Renal cortical epithelial cell (primary cell): ENCODE data around the gene CAMLG. TPM values are rescaled to one million over a fixed set of nuclear protein-coding genes. Genes with fewer than 3 reads are reported as not detected.
"Not testable (repeated sequence)": the region's sequence is repeated elsewhere in the genome, so short reads cannot be mapped to it uniquely, and the experiment has no call there.

Experiments
- DNase-seq: peaks from one replicate; pipeline ENCODE4 v3.0.0-alpha.2; 2011; ENCODE audit warnings: low read depth
- total RNA-seq: library from RNA; depleted of rRNA; stranded (reverse); fragments of >200 nt; gene quantifications from 2 replicates; pipeline ENCODE4 v1.2.3, GENCODE V29; 2014

The CAMLG gene
- total RNA-seq, result 27.8 and 34.9 TPM in 2 replicates

DNA sequence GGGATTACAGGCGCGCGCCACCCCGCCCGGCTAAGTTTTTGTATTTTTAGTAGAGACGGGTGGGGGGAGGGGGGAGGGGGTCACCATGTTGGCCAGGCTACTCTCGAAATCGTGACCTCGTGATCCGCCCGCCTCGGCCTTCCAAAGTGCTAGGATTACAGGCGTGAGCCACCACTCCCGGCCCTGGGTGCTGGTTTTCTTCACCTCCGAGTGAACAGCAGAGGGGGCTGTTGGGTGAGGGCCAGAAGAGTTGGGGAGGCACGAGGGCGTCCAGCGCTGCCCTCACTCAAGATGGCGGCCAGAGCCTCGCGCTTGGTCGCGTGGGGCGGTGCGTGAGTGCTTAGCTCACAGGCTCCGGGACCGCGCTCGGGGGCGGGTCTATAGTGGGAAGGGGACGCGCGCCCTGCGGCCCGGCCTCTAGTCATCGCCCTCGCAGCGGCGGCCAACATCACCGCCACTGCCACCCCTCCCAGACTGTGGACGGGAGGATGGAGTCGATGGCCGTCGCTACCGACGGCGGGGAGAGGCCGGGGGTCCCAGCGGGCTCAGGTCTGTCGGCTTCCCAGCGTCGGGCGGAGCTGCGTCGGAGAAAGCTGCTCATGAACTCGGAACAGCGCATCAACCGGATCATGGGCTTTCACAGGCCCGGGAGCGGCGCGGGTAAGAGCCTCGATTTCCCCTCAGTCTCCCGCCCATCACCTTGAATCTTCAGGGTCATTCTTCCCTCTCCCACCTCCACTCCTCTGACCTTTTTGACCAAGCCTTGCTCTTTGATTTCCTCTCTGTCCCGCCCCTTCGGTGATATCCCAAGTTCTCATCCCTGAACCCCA is at the start of gene CAMLG:
Gene CAMLG, plus strand, starts transcription at position 416 of the 830 bp plus-strand sequence. Its CDS starts 73 bp downstream, at position 489.
- peak; percentile 91 for DNase-seq

DNA sequence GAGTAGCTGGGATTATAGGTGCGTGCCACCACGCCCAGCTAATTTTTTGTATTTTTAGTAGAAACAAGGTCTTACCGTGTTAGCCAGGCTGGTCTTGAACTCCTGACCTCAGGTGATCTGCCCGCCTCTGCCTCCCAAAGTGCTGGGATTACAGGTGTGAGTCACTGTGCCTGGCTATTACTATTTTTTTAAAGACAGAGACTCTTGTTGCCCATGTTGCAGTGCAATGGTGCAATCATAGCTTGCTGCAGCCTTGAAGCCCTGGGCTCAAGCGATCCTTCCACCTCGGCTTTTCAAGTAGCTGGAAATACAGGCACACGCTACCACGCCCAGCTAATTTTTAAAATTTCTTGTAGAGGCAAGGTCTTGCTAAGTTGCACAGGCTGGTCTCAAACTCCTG is 48.2 kb upstream of the CAMLG start:
- DNase-seq, result not testable (repeated sequence)

DNA sequence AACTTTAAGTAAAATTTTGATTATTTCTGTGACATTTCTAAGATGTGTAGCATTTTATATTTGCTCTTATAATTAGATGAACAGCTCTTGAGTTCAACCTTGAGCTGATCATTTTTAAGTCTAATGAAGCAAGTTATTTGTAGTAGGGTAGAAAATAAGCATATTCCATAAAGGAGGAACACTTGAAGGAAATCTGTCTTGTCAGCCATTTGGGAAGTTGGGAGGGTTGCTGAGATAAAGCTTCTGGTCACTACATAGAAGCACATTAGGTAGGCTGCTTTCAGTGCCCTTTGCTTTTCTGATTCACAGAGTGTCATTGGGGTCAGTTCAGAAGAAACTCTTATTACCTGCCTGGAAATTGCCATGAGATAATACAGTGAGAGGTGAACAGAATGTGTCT is 45.6 kb upstream of the CAMLG start:
- no peak for DNase-seq

DNA sequence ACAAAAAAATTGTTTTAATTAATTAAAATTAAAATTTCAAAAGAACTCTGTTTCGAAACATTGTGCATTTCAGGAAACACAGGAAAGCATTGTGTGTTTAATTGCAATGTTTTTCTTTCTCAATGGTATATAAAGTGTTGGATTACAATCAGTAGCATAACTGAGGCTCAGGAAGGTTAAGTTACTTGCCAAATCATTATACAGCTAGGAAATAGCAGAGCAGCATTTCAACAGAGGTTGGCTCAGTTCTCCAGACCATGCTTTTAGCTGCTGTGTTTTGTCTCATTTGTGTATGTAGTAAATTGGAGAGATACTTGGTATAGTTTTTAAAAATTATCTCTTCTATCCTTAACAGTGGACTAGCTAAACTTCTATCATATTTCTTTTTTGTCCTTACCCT is 30.0 kb upstream of the CAMLG start:
- peak; percentile 7 for DNase-seq

DNA sequence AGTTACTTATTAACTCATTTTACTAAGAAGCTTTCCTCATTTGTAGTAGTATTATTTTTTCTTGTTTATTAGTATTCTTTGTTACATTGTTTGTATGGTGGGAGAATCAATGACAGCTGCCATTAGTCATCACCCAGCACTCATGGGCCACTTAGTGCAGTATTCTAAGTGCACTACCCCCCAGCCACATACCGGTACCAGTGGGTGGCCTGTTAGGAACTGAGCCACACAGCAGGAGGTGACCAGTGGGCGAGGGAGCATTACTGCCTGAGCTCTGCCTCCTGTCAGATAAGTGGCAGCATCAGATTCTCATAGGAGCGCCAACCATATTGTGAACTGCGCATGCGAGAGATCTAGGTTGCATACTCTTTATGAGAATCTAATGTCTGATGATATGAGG is 24.2 kb upstream of the CAMLG start:
- no peak for DNase-seq

DNA sequence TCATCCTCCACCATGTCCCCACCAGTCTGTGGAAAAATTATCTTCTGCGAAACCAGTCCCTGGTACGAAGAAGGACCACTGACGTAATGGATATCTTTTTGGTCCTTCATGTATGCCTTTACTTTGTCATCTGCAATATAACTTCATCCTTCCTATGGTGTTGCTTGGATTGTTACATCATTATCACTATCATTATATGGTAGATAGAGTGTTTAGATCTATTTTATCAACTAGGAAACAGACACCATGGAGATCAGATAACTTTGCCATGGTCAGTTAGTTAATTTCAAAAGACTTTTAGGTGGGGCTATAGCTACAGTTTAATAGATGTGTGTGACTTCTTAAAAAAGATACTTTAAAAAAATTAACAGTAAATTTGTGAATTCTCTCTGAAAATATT is 23.8 kb upstream of the CAMLG start:
- DNase-seq, result no peak

DNA sequence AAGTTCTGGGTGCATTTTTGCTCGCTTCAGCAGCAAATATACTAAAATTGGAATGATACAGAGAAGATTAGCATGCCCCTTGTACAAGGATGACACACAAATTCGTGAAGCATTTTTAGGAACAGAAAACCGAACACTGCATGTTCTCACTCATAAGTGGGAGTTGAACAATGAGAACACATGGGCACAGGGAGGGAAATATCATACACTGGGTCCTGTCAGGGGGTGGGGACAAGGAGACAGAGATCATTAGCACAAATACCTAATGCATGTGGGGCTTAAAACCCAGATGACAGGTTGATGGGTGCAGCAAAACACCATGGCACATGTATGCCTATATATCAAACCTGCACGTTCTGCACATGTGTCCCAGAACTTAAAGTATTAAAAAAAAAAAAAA is 22.9 kb upstream of the CAMLG start:
- DNase-seq, result not testable (repeated sequence)

DNA sequence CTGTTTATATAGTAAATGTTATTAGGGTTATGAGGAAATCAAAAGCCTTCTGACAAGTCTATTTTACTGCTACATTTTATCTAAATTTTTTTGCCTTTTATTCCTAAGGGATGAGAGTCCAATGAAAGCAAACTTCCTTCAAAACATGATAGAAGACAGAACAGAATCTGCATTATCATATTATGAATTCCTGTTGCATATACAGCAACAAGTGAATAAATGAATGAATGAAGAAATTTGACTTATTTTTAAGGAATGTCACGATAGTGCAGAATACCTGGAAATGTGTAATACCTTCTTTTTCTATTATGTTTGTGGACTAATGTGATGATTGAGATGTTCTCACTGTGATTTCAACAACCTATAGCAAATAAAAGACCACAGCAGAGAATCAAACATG is 13.5 kb upstream of the CAMLG start:
- DNase-seq, result no peak

DNA sequence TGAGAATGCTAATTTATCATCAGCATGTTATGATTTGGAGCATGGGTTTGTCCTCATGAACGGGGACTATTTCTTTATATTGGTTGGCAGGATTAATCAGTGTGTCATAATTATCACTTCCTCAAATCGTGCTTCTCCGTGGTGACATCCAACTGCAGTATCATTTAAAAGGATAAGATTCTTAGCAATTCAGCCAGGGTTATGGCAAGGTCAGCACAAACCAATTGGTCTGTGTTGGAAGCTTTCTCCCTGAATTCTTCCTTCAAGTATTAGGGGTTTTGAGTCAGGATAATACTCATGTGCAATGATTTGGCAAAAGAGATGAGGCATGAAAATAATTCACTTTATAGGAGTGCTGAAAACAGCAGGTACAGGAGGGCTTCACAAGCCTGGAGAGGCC is 5.5 kb upstream of the CAMLG start:
- no peak for DNase-seq

DNA sequence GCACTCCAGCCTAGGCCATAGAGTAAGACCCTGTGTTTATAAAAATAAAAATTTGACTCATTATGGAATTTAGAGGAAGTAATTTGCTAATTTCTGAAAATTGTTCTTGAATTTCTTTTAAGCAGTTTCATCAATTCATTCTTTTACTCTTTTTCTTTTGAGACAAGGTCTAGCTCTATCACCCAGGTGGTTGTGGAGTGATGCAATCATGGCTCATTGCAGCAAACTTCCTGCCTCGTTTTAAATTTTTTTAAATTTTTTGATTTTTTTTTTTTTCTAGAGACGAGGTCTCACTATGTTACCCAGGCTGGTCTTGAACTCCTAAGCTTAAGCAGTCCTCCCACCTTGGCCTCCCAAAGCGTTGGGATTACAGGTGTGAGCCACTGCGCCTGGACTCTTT is 3.1 kb upstream of the CAMLG start:
- DNase-seq, result no peak

DNA sequence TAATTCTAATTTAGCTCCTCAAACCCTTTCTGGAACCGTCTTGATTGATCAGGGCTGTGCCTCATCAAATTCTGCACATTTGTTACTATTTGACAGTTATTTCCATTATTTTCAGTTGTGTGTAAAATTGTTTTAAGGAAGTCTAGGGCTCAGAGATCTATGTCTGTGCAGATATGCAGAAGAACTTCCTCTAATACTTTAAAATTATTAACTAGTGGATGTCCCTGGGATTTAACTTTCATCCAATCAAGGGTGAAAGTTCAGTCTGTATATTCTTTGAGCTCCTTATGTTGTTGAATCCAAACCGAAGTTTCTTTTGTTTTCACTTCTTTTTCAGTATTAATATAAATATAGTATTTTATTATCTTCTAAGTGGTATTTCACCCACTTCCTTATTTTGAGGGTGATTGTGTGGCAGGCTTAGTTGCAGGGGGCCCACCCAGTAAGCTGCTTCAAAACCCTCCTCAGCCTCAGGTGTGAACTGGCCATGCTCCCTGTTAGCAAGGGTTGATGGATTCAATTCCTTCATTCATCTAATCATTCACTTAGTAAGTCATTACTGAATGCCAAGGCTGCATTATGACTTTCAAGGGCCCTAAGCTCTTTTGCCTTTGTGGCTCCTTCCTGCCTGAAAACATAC is 2.1 kb upstream of the CAMLG start:
- DNase-seq, result peak; percentile 45

DNA sequence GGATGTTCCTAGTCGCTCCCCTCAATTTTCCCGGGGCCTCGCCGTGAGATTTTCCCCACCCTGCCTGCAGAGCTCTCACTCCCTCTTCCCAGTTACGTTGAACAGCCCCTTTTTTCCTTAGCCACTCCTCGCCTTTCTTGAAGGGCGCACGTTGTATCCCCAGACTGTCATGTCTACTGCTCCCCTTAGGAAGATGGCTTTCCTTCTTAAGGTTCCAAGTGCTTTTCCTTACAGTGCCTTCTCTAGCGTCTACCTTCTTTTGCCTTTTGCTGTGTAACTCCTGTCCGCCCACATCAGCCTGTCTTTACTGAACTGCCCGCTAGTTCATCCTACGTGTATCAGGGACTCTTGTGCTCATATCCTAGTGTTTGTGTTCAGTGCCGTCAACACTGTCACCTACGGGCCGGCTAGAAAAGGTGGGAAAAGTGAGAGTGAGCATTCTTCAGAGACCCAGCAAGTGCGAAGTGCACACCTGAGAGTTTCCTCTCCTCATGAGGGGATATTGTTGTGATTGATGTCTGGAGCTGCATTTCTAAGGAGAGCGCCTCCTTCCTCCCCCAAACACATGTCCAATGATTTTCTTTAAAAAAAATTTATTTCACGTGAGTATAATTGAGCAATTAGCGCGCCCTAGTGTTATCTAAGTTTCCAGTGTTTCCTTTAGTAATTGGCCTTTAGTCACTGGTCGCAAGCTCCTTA is 764 bp downstream of the CAMLG start:
- peak; percentile 59 for DNase-seq

DNA sequence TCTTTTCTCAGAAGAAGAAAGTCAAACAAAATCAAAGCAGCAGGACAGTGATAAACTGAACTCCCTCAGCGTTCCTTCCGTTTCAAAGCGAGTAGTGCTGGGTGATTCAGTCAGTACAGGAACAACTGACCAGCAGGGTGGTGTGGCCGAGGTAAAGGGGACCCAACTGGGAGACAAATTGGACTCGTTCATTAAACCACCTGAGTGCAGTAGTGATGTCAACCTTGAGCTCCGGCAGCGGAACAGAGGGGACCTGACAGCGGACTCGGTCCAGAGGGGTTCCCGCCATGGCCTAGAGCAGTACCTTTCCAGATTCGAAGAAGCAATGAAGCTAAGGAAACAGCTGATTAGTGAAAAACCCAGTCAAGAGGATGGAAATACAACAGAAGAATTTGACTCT is 2.7 kb downstream of the CAMLG start:
- DNase-seq, result no peak

DNA sequence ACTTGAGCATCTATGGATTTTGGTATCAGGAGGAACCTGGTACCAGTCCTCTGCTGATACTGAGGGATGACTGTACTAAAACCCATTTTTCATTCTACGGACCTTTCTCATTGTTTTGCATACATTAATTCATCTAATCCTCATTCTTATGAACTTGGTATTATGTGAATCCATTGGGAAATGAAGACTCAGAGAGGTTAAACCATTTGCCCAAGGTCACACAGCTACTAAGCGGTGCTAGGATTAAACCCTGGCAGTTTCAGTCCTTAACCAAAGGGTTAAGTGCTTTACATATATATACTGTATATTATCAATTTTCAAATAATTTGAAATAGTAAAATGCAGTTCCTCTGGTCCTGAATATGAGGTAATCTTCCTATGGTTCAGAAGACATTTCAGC is 3.8 kb downstream of the CAMLG start:
- DNase-seq, result no peak

DNA sequence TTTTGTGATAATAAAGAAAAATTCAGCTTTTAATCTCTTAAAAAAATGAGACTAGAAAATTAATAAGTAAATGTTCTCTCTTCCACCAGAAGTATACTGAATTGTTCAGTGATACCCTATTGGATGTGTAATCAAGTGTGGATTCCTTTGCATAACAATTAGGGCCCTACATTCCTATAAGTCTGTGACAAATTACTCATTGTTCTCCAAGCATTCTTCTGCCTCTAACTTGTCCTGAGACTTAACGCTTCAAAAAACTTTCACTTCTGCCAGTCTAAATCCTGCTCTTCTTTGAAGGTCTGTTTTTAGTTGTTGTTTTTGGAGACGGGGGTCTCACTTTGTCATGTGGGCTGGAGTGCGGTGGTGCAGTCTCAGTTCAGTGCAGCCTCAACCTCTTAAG is 11.1 kb downstream of the CAMLG start:
- peak; percentile 74 for DNase-seq

DNA sequence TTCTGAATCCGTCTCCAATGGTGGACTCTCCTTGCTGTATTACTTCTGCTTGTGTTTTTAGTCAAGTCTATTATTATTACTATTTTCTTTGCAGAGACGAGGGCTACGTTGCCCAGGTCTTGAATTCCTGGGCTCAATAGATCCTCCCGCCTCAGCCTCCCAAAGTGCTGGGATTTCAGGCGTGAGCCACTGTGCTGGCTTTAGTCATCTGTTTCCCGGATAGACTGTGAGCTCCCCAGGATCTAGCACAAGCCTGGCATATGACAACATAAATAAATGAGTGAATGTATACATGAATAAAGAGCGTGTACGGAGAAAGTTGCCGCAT is 19.8 kb downstream of the CAMLG start:
- no peak for DNase-seq

DNA sequence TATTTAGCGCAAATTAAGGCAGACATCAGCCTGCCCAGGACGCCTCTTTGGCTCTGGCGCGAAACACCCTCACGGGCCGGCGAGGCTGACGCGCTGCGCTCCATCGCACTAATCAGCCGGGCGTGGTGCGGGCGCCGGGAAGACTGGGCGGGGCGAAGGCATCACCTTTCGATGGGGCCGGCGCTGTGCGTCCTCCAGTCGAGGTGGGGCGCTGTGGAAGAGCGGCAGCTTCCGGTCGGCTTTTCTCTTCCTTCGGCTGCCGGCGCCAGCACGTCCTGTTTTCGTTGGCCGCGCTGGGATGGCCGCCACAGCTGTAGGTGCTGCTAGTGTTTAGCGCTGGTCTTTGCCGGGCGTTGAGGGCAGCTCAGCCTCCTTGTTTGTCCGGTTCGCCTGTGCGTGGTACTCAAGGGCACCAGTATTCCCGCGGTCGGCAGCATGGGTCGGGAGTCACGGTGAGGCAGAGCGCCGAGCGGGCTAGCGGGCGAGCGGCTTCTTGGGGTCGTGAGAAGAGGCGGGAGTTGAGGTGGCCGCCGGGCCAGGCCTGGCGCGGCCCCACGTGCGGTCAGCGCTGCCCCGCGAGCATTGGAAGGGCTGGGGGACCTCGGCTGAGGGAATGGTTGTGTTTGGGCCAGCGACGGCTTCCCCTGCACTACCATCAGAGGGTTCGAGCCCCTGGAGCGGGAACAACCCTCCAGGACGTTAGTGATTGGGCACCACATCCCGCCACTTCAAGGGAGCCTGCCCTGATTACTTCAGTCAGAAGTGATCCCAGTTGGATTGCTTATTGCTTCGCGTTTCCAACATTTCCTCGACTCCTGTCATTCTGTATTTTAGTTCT is 20.4 kb downstream of the CAMLG start, which contains the start of gene DDX46:
Gene DDX46, plus strand, starts transcription at position 276 of the 838 bp plus-strand sequence. Its CDS starts 160 bp downstream, at position 436.
- peak; percentile 75 for DNase-seq

DNA sequence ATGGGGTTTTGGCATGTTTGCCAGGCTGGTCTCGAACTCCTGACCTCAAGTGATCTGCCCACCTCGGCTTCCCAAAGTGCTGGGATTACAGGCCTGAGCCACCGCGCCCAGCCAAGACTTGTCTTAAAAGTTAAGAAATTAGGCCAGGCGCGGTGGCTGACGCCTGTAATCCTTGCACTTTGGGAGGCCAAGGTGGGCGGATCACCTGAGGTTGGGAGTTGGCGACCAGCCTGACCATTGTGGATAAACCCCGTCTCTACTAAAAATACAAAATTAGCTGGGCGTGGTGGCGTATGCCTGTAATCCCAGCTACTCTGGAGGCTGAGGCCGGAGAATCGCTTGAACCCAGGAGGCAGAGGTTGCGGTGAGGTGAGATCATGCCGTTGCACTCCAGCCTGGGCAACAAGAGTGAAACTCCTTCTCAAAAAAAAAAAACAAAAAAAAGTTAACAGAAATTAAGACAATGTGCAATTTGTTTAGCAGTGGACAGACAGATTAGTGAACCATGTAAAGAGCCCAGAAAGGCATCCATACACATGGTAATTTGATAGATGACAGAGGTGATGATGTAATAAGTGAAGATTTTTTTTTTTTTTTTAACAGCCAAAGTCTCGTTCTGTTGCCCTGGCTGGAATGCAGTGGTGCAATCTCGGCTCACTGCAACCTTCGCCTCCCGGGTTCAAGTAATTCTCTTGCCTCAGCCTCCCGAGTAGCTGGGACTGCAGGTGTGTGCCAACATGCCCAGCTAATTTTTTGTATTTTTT is 29.4 kb downstream of the CAMLG start:
- peak; percentile 11 for DNase-seq

DNA sequence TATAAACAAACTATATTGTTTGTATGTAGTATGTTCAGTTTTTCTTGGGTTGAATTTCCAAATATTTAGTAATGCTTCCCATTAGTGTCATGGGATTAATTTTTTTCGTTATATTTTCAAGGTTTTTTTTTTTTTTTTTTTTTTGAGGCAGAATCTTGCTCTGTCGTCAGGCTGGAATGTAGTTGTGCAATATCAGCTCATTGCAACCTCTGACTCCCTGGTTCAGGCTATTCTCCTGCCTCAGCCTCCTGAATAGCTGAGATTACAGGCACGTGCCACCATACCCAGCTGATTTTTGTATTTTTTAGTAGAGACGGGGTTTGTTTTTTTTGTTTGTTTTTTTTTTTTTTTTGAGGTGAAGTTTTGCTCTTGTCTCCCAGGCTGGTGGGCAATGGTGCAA is 30.9 kb downstream of the CAMLG start:
- DNase-seq, result peak; percentile 58

DNA sequence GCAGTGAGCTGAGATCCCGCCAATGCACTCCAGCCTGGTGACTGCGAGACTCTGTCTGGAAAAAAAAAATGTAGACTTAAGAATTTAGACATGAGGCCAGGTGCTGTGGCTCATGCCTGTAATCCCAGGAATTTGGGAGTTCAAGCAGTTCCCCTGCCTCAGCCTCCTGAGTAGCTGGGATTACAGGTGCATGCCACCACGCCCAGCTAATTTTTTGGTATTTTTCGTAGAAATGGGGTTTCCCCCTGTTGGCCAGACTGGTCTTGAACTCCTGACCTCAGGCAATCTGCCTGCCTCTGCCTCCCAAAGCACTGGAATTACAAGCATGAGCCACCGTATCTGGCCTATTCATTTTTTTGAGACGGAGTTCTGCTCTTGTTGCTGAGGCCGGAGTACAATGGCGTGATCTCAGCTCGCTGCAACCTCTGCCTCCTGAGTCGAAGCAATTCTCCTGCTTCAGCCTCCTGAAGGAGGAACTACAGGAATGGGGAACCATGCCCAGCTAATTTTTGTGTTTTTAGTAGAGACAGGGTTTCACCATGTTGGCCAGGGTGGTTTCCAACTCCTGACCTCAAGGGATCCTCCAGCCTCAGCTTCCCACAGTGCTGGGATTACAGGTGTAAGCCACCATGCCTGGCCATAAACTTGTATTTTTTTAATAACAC is 34.2 kb downstream of the CAMLG start:
- DNase-seq, result no peak

DNA sequence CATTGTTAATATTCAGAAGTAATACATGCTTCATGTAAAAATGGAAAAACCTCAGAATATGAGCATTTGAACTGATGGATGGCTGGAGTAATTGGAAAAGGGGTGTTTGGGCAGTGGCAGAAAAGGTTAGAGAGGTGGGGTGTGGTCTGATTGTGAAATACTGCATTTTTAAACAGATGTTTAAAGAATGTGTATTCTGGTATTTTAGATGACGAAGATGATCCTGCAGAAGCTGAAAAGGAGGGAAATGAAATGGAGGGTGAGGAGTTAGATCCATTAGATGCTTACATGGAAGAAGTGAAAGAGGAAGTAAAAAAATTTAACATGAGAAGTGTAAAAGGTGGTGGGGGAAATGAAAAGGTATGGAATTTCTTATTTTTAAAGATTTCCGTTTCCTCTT is 39.0 kb downstream of the CAMLG start:
- DNase-seq, result no peak
